ENCODE data around the gene BPIFB1.
A peak's percentile ranks its signal among the peaks of the same experiment; 100 is the strongest.

The BPIFB1 gene, protein sequence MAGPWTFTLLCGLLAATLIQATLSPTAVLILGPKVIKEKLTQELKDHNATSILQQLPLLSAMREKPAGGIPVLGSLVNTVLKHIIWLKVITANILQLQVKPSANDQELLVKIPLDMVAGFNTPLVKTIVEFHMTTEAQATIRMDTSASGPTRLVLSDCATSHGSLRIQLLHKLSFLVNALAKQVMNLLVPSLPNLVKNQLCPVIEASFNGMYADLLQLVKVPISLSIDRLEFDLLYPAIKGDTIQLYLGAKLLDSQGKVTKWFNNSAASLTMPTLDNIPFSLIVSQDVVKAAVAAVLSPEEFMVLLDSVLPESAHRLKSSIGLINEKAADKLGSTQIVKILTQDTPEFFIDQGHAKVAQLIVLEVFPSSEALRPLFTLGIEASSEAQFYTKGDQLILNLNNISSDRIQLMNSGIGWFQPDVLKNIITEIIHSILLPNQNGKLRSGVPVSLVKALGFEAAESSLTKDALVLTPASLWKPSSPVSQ

DNA sequence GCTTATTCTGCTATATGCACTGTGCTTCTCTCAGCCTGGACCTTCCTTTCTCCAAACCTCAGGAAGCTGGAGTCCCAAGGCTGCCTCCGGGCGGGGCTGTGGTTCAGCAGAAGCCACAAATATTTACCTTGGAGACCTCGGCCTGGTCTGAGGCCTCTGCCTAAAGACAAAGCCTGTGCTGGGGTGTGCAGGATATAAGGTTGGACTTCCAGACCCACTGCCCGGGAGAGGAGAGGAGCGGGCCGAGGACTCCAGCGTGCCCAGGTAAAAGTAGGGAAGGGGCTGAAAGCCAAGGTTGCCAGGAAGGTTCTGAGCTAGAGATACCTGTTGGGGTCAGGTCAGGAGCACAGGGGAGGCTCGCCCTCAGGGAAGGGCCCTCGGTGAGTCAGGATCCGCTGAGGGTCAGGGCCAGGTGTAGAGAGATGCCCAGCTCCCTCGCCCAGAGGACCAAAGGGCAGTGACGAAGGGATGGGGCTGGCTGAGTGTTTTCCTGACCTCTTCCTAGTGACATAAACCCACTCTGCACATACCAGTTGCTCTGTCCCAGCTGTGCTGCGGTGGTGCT, at the start of gene BPIFB1:
TSS of gene BPIFB1 (plus strand) at position 224 of the 565 bp plus-strand sequence. CDS start 2,860 bp downstream, outside the sequence.
- no peak for DNase-seq (ENCODE audit: low spot score)

DNA sequence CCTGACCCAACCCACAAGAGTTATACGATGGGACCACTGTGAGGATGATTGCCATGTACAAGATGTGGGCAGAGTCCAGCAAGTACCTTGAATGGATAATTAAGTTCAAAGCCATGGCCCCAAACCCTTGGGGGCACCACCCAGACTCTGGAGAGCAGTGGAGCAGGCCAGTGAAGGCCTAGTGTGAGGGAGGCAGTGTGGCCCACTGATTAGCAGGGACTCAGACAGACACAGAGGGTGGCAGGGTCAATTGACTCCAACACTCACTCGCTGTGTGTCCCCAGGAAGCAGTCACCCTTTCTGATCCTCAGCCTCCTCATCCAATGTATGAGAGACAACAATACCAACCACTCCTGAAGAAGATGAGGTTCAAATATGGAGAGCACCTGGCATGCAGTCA, 49.0 kb upstream of the BPIFB1 start:
- no peak for DNase-seq (ENCODE audit: low spot score)

DNA sequence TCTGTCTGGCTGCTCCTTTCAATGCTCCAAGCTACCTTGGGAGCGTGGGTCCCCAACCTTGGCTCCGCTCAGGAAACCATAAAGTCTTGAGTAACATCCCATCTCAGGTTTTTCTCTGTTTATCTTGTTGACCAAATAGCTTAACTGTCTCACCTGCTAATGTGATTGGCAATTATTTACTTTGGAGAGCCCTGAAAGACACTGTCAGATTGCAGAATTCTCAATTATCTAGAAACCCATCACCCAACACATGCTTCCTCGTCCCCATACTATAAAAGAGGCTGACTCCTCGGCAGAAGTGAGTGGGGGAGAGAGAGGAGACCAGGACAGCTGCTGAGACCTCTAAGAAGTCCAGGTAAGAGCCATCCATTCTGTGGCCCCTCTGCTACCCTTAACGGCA, 47.3 kb upstream of the BPIFB1 start, which contains the start of gene BPIFA1:
TSS of gene BPIFA1 (plus strand) at position 301 of the 400 bp plus-strand sequence. CDS start 1,716 bp downstream, outside the sequence.
- DNase-seq (ENCODE audit: low spot score) = no peak

DNA sequence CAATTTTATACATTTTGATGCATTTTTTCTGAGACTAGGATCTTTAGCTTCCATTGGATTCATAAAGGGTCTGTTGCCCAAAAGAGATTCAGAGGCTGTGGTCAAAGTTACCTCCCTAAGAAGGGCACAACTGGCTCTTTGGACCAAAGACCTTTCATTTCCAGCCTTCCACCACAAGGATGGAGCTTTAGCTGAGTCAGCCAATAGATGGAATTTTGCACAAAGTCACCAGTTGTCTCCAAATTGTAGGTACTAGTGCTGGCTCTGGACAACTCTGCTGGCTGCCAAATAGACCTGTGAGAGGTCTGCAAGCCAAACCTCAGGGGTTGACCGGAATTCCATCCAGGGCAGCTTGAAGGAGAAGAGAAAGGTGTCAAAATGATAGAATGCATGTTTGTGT, 46.7 kb upstream of the BPIFB1 start:
- no peak for DNase-seq (ENCODE audit: low spot score)

DNA sequence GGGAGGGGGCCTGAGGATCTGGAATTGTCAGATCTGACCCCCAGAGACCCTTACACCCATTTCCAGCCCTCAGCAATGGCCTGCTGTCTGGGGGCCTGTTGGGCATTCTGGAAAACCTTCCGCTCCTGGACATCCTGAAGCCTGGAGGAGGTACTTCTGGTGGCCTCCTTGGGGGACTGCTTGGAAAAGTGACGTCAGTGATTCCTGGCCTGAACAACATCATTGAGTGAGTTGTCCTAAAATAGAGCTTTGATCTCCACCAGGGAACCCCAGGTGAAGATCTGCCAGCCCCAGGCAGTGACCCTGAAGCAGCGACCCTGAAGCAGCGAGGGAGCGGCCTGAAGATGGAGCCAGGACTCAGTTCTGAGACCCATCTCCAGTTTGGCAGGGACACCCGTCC, 45.0 kb upstream of the BPIFB1 start:
- no peak for DNase-seq (ENCODE audit: low spot score)

DNA sequence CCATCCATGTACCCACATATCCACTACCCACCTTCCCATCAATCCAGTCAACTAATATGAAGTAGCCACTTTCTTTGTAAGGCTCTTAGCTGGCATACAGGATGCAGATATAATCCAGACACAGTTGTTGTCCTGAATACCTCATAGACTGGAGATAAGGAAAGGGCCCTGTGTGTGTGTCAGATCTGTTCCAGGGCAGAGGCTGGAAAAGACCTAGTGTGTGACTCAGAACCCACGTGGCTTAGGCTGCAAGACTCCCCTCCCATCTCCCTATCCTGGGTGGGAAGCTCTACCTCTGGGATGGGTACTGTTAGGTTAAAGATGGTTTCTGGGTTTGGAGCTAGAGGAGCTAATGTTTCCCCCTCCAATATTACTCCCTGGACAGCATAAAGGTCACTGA, 43.6 kb upstream of the BPIFB1 start:
- no peak for DNase-seq (ENCODE audit: low spot score)

DNA sequence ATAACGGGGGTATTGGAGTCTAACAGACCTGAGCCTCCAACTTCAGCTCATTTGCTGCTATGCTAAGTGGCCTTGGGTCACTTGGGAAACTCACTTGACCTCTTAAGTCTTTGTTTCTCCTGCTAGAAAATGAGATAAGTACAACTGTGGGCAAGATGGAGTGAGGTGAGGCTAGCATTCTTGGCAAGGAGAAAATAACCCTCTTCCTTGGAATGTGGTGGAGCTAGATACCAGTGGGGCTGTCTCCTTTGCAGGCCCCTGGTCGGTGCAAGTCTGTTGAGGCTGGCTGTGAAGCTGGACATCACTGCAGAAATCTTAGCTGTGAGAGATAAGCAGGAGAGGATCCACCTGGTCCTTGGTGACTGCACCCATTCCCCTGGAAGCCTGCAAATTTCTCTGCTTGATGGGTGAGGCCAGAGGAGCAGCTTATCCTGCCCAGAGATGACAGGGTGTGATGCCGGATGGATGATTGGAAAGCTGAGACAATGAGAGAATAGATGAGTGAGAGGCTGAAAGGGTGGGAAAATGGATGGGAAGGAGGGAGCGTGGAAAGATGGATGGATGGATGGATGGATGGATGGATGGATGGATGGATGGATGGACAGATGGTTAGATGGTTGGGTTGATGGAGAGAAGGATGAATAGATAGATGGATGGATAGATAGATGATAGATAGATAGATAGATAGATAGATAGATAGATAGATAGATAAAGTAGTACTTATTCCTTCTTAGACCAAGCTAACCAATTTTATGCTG, 42.9 kb upstream of the BPIFB1 start:
- no peak for DNase-seq (ENCODE audit: low spot score)

DNA sequence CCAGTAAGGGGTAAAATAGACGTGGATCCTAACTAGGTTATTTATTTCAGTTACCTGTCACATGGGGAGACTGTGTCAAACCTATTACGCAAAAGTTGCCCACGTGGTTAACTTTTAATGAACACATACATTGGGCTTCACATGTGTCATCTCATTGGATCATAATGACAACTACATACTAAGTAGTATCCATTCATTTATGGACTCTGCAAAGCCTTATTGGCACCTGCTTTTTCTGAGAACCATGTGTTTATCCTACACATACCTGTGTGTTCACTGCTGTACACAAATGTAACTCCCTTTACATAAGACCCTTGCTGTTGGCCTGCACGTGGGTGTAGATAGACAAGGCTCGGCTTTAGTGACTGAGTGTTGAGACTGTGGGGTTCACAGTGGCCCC, 42.1 kb upstream of the BPIFB1 start:
- DNase-seq (ENCODE audit: low spot score) = no peak

DNA sequence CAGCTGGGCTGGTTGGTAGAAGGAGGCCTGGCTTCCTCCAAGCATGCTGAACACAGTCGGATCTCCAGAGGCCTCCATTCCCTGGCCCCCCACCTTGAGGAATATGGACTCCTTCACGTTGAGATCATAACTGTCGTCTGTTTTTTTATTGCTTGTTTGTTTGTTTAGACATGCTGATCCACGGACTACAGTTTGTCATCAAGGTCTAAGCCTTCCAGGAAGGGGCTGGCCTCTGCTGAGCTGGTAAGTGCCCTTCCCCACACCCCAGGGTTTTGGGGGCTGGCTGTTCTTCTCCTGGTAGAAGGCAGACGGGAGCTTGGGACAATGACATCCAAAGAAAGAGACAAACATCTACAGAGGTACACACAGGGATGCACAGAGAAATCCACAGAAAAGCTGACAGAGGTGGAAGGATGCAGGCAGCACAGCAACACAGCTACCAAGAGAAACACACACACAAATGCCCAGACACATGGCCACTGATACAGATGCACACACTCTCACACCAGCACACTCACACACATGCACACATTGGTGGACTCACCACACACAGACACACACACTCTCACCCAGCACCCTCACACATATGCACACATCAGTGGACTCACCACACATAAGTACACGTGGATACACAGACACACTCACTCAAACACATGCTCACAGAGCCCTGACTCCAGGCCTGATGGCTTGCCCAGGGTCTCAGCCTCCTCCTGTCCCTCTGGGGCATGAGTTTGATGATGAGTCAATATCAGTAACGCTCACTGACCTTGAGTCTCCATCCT, 40.5 kb upstream of the BPIFB1 start:
- DNase-seq (ENCODE audit: low spot score) = no peak

DNA sequence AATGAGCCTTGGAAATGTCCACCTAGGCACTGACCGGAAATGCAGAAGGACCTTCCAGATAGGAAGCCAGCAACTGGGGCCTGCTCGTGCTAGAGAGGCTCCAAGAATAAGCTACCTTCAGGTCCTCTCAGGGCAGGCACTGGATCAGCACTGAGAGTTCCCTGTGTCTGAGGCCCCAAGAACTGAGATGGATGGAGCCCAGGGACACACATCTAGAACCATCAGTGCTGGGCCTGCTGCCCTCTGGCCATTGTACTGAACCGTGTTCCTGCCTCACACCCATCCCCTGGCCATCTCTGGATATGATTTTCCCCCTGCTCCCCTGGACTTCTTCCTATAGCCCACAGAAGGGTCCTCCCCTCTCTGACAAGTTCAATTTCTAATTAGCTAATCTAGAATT, 36.9 kb upstream of the BPIFB1 start:
- no peak for DNase-seq (ENCODE audit: low spot score)

DNA sequence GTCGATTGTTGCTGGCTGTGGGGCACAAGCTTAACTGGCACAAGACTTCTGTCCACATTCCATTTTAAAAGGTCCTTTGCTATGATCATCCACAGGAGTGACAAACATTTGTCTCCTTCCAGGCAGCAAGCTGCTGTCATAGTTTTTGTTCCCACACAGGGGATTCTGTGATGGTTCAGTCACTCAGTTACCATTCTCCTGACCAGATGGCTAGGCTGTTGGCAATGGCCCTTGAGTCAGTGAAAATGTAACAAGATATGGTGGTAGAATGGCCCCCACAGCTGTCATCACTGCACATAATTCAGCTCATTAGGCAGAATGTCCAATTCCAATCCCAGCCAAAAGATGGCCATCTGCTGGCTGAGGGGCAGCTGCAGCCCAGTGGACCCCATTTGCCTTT, 33.6 kb upstream of the BPIFB1 start:
- no peak for DNase-seq (ENCODE audit: low spot score)

DNA sequence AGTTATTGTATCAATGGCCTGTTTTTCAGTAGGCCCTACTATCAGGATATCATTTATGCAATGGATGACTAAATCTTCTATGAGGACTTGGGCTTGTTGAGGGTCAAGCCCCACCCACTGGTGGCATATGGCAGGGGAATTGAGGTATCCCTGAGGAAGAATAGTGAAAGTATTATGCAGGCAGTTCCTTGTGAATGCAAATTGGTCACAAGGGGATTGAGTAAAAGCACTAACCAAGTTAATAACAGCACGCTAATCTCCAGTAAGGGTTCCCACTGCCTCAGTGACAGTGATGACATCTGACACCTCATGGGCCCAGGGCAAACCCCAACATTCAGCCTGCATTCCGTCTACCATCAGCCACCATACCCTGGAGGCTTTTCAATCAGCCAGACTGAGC, 32.3 kb upstream of the BPIFB1 start:
- DNase-seq (ENCODE audit: low spot score) = no peak

DNA sequence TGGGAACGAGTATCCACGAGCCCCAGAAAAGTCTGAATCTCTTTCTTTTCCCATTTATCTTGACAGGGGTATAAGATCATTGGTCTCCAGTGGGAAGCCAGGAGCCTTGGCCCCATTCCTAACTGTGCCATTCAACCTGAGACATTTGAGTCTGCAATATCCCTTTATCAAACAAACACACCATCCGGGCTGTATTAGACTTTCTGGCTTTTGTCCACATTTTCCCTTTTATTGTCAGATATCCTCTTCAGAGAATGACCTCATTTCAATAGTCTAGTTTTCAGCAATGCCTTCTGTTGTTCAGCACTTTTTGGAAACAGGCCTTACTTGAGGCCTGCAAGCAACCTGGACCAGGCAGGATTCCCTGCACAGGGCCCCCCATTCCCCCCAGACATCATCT, 31.5 kb upstream of the BPIFB1 start:
- DNase-seq (ENCODE audit: low spot score) = no peak

DNA sequence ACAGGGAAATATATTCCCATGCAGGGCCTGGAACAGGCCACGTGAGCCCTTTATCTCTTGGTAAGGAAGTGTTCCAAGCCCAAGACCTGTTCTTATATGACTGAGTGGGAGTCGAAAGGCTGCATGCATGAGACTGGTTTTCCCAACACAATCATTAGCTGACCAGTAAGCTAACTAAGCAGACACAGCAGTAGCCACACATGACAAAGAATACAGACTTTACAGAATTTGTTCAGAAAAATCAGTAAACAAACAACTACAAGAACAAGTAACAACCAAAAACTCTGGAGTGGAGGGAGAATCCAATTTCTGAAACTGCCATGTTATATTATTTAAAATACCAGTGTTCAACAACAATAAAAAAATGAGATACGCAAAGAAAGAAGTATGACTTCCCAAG, 30.6 kb upstream of the BPIFB1 start:
- no peak for DNase-seq (ENCODE audit: low spot score)

DNA sequence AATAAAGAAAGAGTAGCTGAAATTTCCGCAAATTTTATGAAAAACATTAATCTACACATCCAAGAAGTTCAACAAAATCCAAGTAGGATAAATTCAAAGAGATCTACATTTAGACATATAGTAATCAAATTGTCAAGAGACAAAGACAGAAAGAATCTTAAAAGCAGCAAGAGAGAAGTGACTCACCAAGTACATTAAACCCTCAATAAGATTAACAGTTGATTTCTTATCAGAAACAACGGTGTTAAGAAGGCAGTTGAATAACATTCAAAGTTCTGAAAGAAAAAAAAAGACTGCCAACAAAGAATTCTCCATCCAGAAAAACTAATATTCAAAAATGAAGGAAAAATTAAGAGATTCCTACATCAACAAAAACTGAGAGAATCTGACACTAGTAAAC, 28.0 kb upstream of the BPIFB1 start:
- no peak for DNase-seq (ENCODE audit: low spot score)

DNA sequence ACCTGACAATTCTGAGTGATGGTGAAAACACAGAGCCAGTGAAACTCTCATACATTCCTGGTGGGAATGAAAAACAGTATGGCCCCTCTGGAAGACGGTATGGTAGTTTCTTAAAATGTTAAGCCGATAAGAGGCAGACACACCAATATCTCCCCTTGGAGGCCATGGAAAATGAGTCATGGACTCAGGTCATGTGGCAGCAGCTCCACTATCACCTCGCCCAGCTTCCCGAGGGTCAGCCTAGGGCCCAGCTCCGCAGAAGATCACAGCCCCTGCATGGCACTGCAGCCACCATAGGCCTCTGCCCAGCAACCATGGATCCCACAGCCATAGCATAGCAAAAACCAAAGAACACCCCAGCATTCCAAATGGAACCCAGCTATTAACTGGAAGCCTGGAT, 25.8 kb upstream of the BPIFB1 start:
- no peak for DNase-seq (ENCODE audit: low spot score)

DNA sequence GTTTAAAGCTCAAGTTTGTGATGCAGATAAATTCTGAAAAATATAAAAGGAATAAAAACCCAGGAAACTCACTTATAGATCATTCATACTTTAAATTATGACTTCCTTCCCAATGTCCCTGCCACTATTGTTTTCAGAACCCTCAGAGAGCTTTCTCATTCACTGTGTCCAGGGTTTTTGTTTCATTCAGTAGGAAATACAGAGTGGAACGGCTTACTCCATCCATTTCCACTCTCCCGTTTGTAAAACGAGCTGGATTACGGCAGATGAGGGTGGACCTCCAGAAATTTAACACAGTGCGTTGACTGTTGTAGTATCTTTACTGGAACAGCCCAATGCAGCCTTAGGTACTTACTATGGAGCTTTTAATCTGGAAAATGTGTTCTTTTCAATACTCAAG, 23.6 kb upstream of the BPIFB1 start:
- DNase-seq (ENCODE audit: low spot score) = no peak

DNA sequence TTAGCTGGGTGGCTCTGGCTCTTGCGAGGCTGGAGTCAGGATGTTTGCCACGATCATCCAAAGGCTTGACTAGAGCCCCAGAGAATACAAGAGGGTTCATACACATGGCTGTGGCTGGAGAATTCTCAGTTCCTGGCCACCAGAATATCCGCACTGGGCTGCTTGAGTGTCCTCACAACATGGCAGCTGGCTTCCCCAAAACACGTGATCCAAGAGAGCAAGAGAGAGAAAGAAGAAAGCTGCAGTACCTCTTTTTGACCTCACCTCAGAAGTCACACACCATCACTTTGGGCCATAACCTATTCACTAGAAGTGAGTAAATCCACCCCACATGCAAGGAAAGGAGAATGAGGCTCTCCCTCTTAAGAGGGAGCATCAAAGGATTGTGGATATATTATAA, 21.5 kb upstream of the BPIFB1 start:
- DNase-seq (ENCODE audit: low spot score) = no peak

DNA sequence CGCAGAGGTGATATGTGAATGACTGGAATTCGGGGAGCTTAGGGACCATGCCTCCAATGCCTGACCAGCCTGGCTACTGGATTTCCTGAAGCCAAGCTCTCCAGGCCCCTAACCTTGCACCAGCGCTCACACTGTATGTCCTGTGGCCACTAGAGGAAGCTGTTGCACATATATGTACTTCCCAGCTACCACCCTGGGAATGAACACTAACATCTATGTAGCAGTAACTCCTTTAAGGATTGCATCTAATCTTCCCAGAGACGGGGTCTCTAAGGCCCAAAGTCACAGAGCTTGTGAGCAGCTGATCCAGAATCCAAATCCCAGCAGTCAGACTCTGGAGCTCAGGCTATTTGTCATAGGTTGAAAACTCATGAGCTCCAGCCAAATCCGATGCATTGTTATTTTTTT, 20.4 kb upstream of the BPIFB1 start:
- peak; percentile 91 for DNase-seq (ENCODE audit: low spot score)

DNA sequence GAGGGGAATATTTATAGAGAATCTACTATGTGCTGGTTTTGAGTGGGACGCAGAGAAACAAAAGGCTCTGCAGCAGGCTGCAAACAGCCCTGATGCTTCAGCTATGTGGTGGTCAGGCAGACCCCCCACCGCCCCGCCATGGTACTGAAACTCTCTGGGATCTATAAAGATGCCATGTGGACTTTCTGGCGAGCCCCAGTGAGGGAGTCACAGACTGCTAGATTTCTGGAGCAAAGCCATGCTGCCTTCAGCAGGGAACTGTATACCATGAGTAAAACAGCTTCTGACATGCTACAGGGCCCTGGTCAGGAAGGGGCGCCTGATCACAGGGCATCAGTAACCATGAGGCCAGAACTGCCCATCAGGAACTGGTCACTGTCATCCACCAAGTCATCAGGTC, 19.2 kb upstream of the BPIFB1 start:
- DNase-seq (ENCODE audit: low spot score) = no peak

DNA sequence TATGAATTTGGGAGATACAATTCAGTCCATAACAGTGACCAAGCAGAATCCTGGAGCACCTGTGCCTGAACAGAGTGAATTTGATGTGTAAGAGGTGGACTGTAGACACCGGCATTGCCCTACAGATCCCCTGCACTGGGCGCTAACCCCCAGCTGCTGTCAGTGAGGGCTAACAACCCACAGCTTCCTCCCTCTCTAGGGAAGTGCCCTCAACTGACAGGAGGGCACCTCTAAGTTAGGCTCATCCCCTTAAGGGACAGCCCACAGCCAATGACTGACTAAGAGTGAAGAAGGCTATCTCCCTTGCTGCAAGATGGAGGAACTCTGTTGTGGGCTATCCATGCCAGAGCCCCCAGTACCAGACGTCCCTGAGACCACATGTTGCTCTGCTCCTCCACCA, 15.3 kb upstream of the BPIFB1 start:
- DNase-seq (ENCODE audit: low spot score) = no peak

Data from globus pallidus (tissue), 1 donor.